Mucosa of rectum (tissue), 2 donors: ENCODE results near the gene ST6GALNAC6.
A peak's percentile ranks its signal among the peaks of the same experiment; 100 is the strongest.

Source experiments
- H3K27ac ChIP-seq, 2 donors: one replicate each; pipeline ENCODE4 v1.7.0; 2013; ENCODE audit warnings: inconsistent platforms in 2 of 2, low read depth in 2 of 2, low read length in 2 of 2
- H3K27me3 ChIP-seq, 2 donors: one replicate each; pipeline ENCODE4 v1.7.0; 2013; ENCODE audit warnings: low read length in 2 of 2; ENCODE audit not compliant: control insufficient read depth in 2 of 2, insufficient read depth in 2 of 2
- H3K36me3 ChIP-seq, 2 donors: one replicate each; pipeline ENCODE4 v1.7.0; 2013; ENCODE audit warnings: low read length in 2 of 2; ENCODE audit not compliant: control insufficient read depth in 2 of 2, insufficient read depth in 2 of 2
- H3K4me1 ChIP-seq, 2 donors: one replicate each; pipeline ENCODE4 v1.7.0; 2013; ENCODE audit warnings: low read length in 2 of 2, mild to moderate bottlenecking in 1 of 2; ENCODE audit not compliant: control insufficient read depth in 2 of 2, insufficient read depth in 2 of 2
- H3K4me3 ChIP-seq, 2 donors: one replicate each; pipeline ENCODE4 v1.7.0; 2013; ENCODE audit warnings: low read length in 2 of 2
- H3K9ac ChIP-seq, 2 donors: one replicate each; pipeline ENCODE4 v1.7.0; 2013; ENCODE audit warnings: low read length in 2 of 2, low read depth in 1 of 2, mild to moderate bottlenecking in 1 of 2
- H3K9me3 ChIP-seq, 2 donors: one replicate each; pipeline ENCODE4 v1.7.0; 2013; ENCODE audit warnings: low read length in 2 of 2; ENCODE audit not compliant: control insufficient read depth in 2 of 2
- donor health status: healthy.
- donor health status: Normal muscosa, but diverticular disease.

Gene ST6GALNAC6, protein sequence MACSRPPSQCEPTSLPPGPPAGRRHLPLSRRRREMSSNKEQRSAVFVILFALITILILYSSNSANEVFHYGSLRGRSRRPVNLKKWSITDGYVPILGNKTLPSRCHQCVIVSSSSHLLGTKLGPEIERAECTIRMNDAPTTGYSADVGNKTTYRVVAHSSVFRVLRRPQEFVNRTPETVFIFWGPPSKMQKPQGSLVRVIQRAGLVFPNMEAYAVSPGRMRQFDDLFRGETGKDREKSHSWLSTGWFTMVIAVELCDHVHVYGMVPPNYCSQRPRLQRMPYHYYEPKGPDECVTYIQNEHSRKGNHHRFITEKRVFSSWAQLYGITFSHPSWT

GRCh38 chr9:127899128-127899943, at the start of gene ST6GALNAC6:
Gene ST6GALNAC6, minus strand, starts transcription at chr9:127899603. Its CDS starts 1,622 bp downstream, at chr9:127897981.
- peak within 1 kb of the TSS; percentile 78 to 83 for H3K27ac ChIP-seq
- H3K36me3 ChIP-seq, result peaks cover 20 to 30% of the 10 kb centered on the region in 2 donors
- H3K4me3 ChIP-seq, result peak within 1 kb of the TSS; percentile 73 to 77
- H3K27me3 ChIP-seq, result no peaks in the 10 kb centered on the region
- peaks cover 35 to 37% of the 10 kb centered on the region in 2 donors for H3K4me1 ChIP-seq
- peaks cover 0 to 4% of the 10 kb centered on the region in 2 donors for H3K9me3 ChIP-seq
- H3K9ac ChIP-seq, result peak within 1 kb of the TSS; percentile 68 to 82

GRCh38 chr9:127947841-127948710, 48.7 kb upstream of the ST6GALNAC6 start:
- peaks cover 39 to 49% of the 10 kb centered on the region in 2 donors for H3K36me3 ChIP-seq
- H3K9ac ChIP-seq, result no peak overlapping the region
- H3K27me3 ChIP-seq, result no peaks in the 10 kb centered on the region
- no peak overlapping the region for H3K27ac ChIP-seq
- no peaks in the 10 kb centered on the region for H3K9me3 ChIP-seq
- peaks cover 2 to 18% of the 10 kb centered on the region in 2 donors for H3K4me1 ChIP-seq
- H3K4me3 ChIP-seq, result no peak overlapping the region

GRCh38 chr9:127946728-127947127, 47.3 kb upstream of the ST6GALNAC6 start:
- H3K36me3 ChIP-seq, result peaks cover 44 to 58% of the 10 kb centered on the region in 2 donors
- H3K27ac ChIP-seq, result no peak overlapping the region
- no peaks in the 10 kb centered on the region for H3K9me3 ChIP-seq
- H3K27me3 ChIP-seq, result no peaks in the 10 kb centered on the region
- peaks cover 4 to 12% of the 10 kb centered on the region in 2 donors for H3K4me1 ChIP-seq
- no peak overlapping the region for H3K9ac ChIP-seq
- no peak overlapping the region for H3K4me3 ChIP-seq

- no peaks in the 10 kb centered on the region for H3K27me3 ChIP-seq
- H3K4me1 ChIP-seq, result peaks cover 4 to 11% of the 10 kb centered on the region in 2 donors
- H3K9ac ChIP-seq, result no peak overlapping the region
- H3K9me3 ChIP-seq, result no peaks in the 10 kb centered on the region
- no peak overlapping the region for H3K4me3 ChIP-seq
- peaks cover 48 to 61% of the 10 kb centered on the region in 2 donors for H3K36me3 ChIP-seq
- H3K27ac ChIP-seq, result no peak overlapping the region
Measured at GRCh38 chr9:127945942-127946341, 46.5 kb upstream of the ST6GALNAC6 start.

DNA sequence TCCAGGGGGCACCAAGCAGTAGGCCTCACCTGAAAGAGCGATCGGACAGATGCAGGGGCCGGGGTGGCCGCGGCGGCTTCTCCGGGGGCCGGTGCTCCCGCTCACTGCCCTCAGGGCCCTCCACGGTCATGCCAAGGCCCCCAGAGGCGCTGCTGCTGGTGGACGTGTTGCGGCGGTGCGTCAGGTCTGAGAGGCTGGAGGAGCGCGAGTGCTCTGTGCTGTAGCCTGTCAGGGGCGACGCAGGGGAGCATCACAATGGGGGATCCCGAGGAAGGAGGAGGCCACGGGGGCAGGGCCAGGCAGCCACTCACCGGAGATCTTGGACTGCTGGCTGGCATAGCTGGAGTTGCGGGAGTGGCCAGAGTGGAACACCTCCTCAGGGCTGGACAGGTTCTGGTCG, 45.9 kb upstream of the ST6GALNAC6 start:
- no peak overlapping the region for H3K4me3 ChIP-seq
- H3K36me3 ChIP-seq, result peaks cover 49 to 62% of the 10 kb centered on the region in 2 donors
- peaks cover 4% of the 10 kb centered on the region in 2 donors for H3K4me1 ChIP-seq
- no peaks in the 10 kb centered on the region for H3K9me3 ChIP-seq
- H3K9ac ChIP-seq, result no peak overlapping the region
- no peak overlapping the region for H3K27ac ChIP-seq
- no peaks in the 10 kb centered on the region for H3K27me3 ChIP-seq

GRCh38 chr9:127944586-127945218, 45.3 kb upstream of the ST6GALNAC6 start:
- H3K4me1 ChIP-seq, result peaks cover 4% of the 10 kb centered on the region in 2 donors
- H3K36me3 ChIP-seq, result peaks cover 49 to 61% of the 10 kb centered on the region in 2 donors
- H3K27ac ChIP-seq, result no peak overlapping the region
- no peaks in the 10 kb centered on the region for H3K9me3 ChIP-seq
- H3K9ac ChIP-seq, result no peak overlapping the region
- no peak overlapping the region for H3K4me3 ChIP-seq
- no peaks in the 10 kb centered on the region for H3K27me3 ChIP-seq

DNA sequence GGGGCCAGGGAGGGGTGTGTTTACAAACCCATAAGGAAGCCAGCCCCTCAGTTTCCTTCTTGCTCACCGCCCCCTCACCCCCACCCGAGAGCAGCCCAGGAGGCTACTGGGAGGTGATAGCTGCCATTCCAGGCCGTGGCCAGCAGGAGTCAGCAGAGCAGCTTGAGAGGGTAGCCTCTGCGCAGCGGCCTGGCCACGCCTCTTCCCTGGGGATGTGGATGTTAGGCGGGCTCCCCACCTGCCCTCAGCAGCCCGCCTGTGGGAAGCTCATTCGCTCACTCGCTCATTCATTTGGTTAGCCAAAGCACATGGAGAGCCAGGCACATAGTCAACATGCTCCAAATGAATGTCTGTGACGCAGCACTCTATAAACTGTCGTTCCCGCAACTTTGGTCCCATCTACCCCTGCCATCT, 44.3 kb upstream of the ST6GALNAC6 start:
- peaks cover 49 to 59% of the 10 kb centered on the region in 2 donors for H3K36me3 ChIP-seq
- peaks cover 4% of the 10 kb centered on the region in 2 donors for H3K4me1 ChIP-seq
- H3K27ac ChIP-seq, result no peak overlapping the region
- no peak overlapping the region for H3K9ac ChIP-seq
- H3K4me3 ChIP-seq, result no peak overlapping the region
- no peaks in the 10 kb centered on the region for H3K9me3 ChIP-seq
- no peaks in the 10 kb centered on the region for H3K27me3 ChIP-seq

DNA sequence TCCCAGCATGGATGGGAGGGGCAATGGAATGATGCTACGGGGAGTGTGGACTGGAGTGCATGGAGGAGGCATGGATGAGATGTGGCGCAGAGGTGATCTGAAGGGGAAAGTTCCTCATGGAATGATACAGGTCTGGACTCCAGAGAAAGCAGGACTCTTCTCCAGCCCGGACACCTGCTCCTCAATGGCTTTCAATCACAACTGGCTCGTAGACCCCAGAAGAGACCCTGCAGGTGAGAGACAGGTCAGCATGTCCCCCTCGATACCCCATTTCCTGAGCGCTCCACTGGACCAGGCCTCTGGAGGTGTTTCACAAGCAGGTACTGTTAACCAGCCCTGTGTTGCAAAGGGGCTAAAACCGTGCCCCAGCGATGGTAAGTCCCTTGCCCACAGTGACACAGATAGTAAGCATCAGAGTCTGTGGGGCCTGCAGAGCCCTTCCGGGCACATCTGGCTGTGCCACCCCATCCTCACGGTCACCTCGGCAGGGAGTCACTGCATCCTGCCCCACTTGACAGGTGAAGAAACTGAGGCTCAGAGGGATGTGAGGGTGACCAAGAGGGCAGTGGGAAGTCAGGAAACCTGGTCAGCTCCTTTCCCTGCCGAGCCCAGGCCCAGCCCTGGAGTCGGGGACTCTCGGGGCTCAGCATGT, 43.7 kb upstream of the ST6GALNAC6 start:
- peaks cover 45 to 53% of the 10 kb centered on the region in 2 donors for H3K36me3 ChIP-seq

More for the DNA sequence above, 43.7 kb upstream of the ST6GALNAC6 start:
- H3K4me1 ChIP-seq, result peaks cover 6 to 8% of the 10 kb centered on the region in 2 donors
- H3K4me3 ChIP-seq, result no peak overlapping the region
- H3K27ac ChIP-seq, result no peak overlapping the region
- H3K9ac ChIP-seq, result no peak overlapping the region
- no peaks in the 10 kb centered on the region for H3K27me3 ChIP-seq
- H3K9me3 ChIP-seq, result no peaks in the 10 kb centered on the region
